GM12878 (cell line): ENCODE data around the gene WWC2. TPM values are rescaled to one million over a fixed set of nuclear protein-coding genes. Genes with fewer than 3 reads are reported as not detected.
A peak's percentile ranks its signal among the peaks of the same experiment; 100 is the strongest.

Experiments used
- ATAC-seq: fragments of 200-7000 bp; cut with Tn5 transposase; 3 replicates; pipeline ENCODE4 v1.9.1; 2020; ENCODE audit warnings: mild to moderate bottlenecking, moderate library complexity
- BruUV-seq: library from RNA; stranded (reverse); fragments of 400-500 nt; replicated peaks from 2 replicates; lab custom pipeline; 2021; lab: Mats Ljungman, UMichigan
- CTCF ChIA-PET: fragments of 300-600 bp; sonication (Branson Sonifier 250); formaldehyde crosslinking; extraction: SDS; loops from one replicate; lab custom pipeline; 2021; ENCODE audit warnings: inconsistent platforms; lab: Yijun Ruan, JAX
- POLR2A ChIA-PET: fragments of 350-600 bp; formaldehyde crosslinking; extraction: SDS; loops from one replicate; lab custom pipeline; 2021; ENCODE audit warnings: inconsistent platforms; lab: Charles Lee
- RAD21 ChIA-PET: fragments of 300-600 bp; sonication (Branson Sonifier 250); formaldehyde crosslinking; loops from one replicate; lab custom pipeline; 2023; ENCODE audit warnings: antibody characterized with exemption; ENCODE audit not compliant: unreplicated experiment; lab: Charles Lee
- SMC1A ChIA-PET: fragments of 300-600 bp; sonication (Branson Sonifier 250); formaldehyde crosslinking; loops from one replicate; lab custom pipeline; 2023; ENCODE audit not compliant: unreplicated experiment, uncharacterized antibody; lab: Charles Lee
- DNase-seq: peaks from one replicate; pipeline ENCODE4 v3.0.0-alpha.2; 2011; ENCODE audit warnings: low read depth, low spot score
- FAIRE-seq: peaks from 3 replicates; lab custom pipeline; 2011; peaks lifted over from hg19 to GRCh38; lab: Jason Lieb, UNC
- H2AFZ ChIP-seq: 2 replicates; pipeline ENCODE4 v1.6.0; 2011; ENCODE audit warnings: low read depth, low read length, control low read depth; ENCODE audit not compliant: control insufficient read depth
- H3K27ac ChIP-seq: 2 replicates; pipeline ENCODE4 v1.5.1; 2011; ENCODE audit warnings: control low read depth; ENCODE audit not compliant: control insufficient read depth, insufficient read depth
- H3K27me3 ChIP-seq, 2 experiments: replicated peaks in 1 of 2; 2 replicates each; pipeline versions ENCODE4 v1.6.0 to v1.6.1; 2011; ENCODE audit warnings: low read length in 1 of 2; ENCODE audit not compliant: control insufficient read depth in 2 of 2, insufficient read depth in 2 of 2
- H3K36me3 ChIP-seq, 2 experiments: 2 replicates each; pipeline ENCODE4 v1.5.1; 2011; ENCODE audit warnings: low read length in 1 of 2; ENCODE audit not compliant: control insufficient read depth in 2 of 2, insufficient read depth in 2 of 2
- H3K4me1 ChIP-seq: 2 replicates; pipeline ENCODE4 v1.6.1; 2011; ENCODE audit warnings: mild to moderate bottlenecking, low read length, moderate library complexity, mixed read lengths; ENCODE audit not compliant: control insufficient read depth, insufficient read depth
- H3K4me2 ChIP-seq: 2 replicates; pipeline ENCODE4 v1.6.0; 2011; ENCODE audit warnings: control low read depth; ENCODE audit not compliant: control insufficient read depth, insufficient read depth
- H3K4me3 ChIP-seq: fragments of 200-600 bp; sonication (generic); 2 replicates; pipeline ENCODE4 v1.5.1; 2016
- H3K79me2 ChIP-seq: 2 replicates; pipeline ENCODE4 v1.6.0; 2011; ENCODE audit warnings: low read length; ENCODE audit not compliant: control insufficient read depth, insufficient read depth
- H3K9ac ChIP-seq: 2 replicates; pipeline ENCODE4 v1.8.0; 2011; ENCODE audit warnings: low read length, control low read depth, mixed read lengths; ENCODE audit not compliant: control insufficient read depth, insufficient read depth
- H3K9me3 ChIP-seq: replicated peaks from 3 replicates; pipeline ENCODE4 v1.5.1; 2011; ENCODE audit warnings: mild to moderate bottlenecking, low read length; ENCODE audit not compliant: control insufficient read depth, insufficient read depth
- H4K20me1 ChIP-seq: 2 replicates; pipeline ENCODE4 v1.6.0; 2011; ENCODE audit not compliant: control insufficient read depth, insufficient read depth
- BHLHE40 ChIP-seq, 2 experiments: fragments of 450-650 bp in 1 of 2; IDR thresholded peaks; 2 replicates each; pipeline ENCODE4 v1.6.1; 2011 to 2017; ENCODE audit warnings: low read depth in 2 of 2, borderline replicate concordance in 1 of 2, improper control_type of control experiment in 1 of 2, low read length in 1 of 2, mild to moderate bottlenecking in 1 of 2
- CBX3 ChIP-seq: fragments of 200-600 bp; sonication (generic); IDR thresholded peaks from 2 replicates; pipeline ENCODE4 v1.6.1; 2016; ENCODE audit warnings: low read depth, borderline replicate concordance
- CHD1 ChIP-seq: IDR thresholded peaks from 2 replicates; pipeline ENCODE4 v1.6.1; 2012; ENCODE audit warnings: low read depth, low read length, improper control_type of control experiment
- DPF2 ChIP-seq: fragments of 450-650 bp; IDR thresholded peaks from 2 replicates; pipeline ENCODE4 v1.6.1; 2017; ENCODE audit warnings: mild to moderate bottlenecking
- GATAD2B ChIP-seq: fragments of 450-650 bp; conservative IDR thresholded peaks from 2 replicates; pipeline ENCODE4 v1.6.1; 2017; ENCODE audit warnings: low read depth, mild to moderate bottlenecking, moderate library complexity
- IKZF1 ChIP-seq: fragments of 450-650 bp; conservative IDR thresholded peaks from 2 replicates; pipeline ENCODE4 v1.6.1; 2017; ENCODE audit warnings: antibody characterized with exemption, mild to moderate bottlenecking
- KLF5 ChIP-seq: fragments of 450-650 bp; IDR thresholded peaks from 2 replicates; pipeline ENCODE4 v1.6.1; 2014; ENCODE audit warnings: mild to moderate bottlenecking; ENCODE audit not compliant: partially characterized antibody
- MAX ChIP-seq: IDR thresholded peaks from 2 replicates; pipeline ENCODE4 v1.6.1; 2012; ENCODE audit warnings: low read depth, low read length, improper control_type of control experiment
- MEF2B ChIP-seq: fragments of 450-650 bp; IDR thresholded peaks from 2 replicates; pipeline ENCODE4 v1.6.1; 2018; ENCODE audit warnings: mild to moderate bottlenecking, moderate library complexity; ENCODE audit not compliant: partially characterized antibody, poor library complexity, severe bottlenecking
- MTA2 ChIP-seq: fragments of 450-650 bp; IDR thresholded peaks from 2 replicates; pipeline ENCODE4 v1.6.1; 2016; ENCODE audit warnings: low read depth, mild to moderate bottlenecking, moderate library complexity
- NFXL1 ChIP-seq: fragments of 450-650 bp; IDR thresholded peaks from 2 replicates; pipeline ENCODE4 v1.6.1; 2017; ENCODE audit warnings: antibody characterized with exemption, mild to moderate bottlenecking, borderline replicate concordance
- NR2F1 ChIP-seq: fragments of 450-650 bp; conservative IDR thresholded peaks from 2 replicates; pipeline ENCODE4 v1.6.1; 2017; ENCODE audit warnings: mild to moderate bottlenecking
- PML ChIP-seq: IDR thresholded peaks from 2 replicates; pipeline ENCODE4 v1.6.1; 2012; ENCODE audit warnings: low read length, inconsistent platforms
- POLR2AphosphoS2 ChIP-seq: IDR thresholded peaks from 2 replicates; pipeline ENCODE4 v1.6.1; 2011; ENCODE audit warnings: low read depth, mild to moderate bottlenecking, low read length, improper control_type of control experiment, moderate library complexity
- POLR2AphosphoS5 ChIP-seq: IDR thresholded peaks from 2 replicates; pipeline ENCODE4 v1.6.1; 2011; ENCODE audit warnings: mild to moderate bottlenecking, low read length, inconsistent platforms
- RB1 ChIP-seq: fragments of 450-650 bp; formaldehyde crosslinking; IDR thresholded peaks from 2 replicates; pipeline ENCODE4 v1.6.1; 2017; ENCODE audit warnings: mild to moderate bottlenecking, borderline replicate concordance
- USF2 ChIP-seq: IDR thresholded peaks from 2 replicates; pipeline ENCODE4 v1.6.1; 2011; ENCODE audit warnings: low read depth, low read length, improper control_type of control experiment, borderline replicate concordance
- ZNF687 ChIP-seq: fragments of 450-650 bp; IDR thresholded peaks from 2 replicates; pipeline ENCODE4 v1.6.1; 2017; ENCODE audit warnings: mild to moderate bottlenecking, moderate library complexity
- WGBS: methylation state at CpG from one replicate; pipeline ENCODE4 v1.1.6; 2016; ENCODE audit warnings: low lambda C conversion rate; ENCODE audit not compliant: insufficient replicate concordance, insufficient coverage; ENCODE audit errors: missing lambda C conversion rate; 5-methylcytosine and 5-hydroxymethylcytosine counted together
- in situ Hi-C: fragments of 300-500 bp; cut with MboI; formaldehyde crosslinking; loops from 9 replicates; pipeline ENCODE4 v1.14.3; 2018; ENCODE audit warnings: mixed read lengths
- intact Hi-C: fragments of 100-400 bp; cut with micrococcal nuclease; formaldehyde crosslinking; loops from one replicate; pipeline ENCODE4 v1.14.2; 2022; ENCODE audit not compliant: unreplicated experiment
- polyA plus RNA-seq, 11 experiments: library from polyadenylated mRNA; depleted of rRNA in 4 of 11; unstranded in 6 of 11; stranded (reverse) in 5 of 11; fragments of >200 nt; fragmentation: Nextera tagmentation in 4 of 11; fragmentation: Illumina TruSeq in 1 of 11; extraction: Ambion mirVana in 4 of 11; extraction: Trizol in 1 of 11; gene quantifications; 1 replicate in 1 of 11; 2 replicates in 10 of 11; pipeline versions ENCODE4 v1.2.1 to v1.2.3, GENCODE V29; 2011 to 2016; ENCODE audit warnings: inconsistent platforms in 2 of 11, missing spikeins in 2 of 11, low read depth in 1 of 11
- total RNA-seq, 4 experiments: library from RNA; depleted of rRNA in 3 of 4; stranded (reverse); fragments of >200 nt in 3 of 4; fragmentation: Illumina TruSeq in 1 of 4; extraction: Trizol in 1 of 4; gene quantifications; 2 replicates each; pipeline versions ENCODE4 v1.2.1 to v1.2.3, GENCODE V29; 2013 to 2021

Gene WWC2
- total and polyA plus RNA-seq, 10 of the 15 experiments (the other 5 are each of a cell fraction or from before 2014, with no cell fraction given): 0.02 to 0.72 (median 0.06) TPM; not detected in 3

GRCh38 chr4:183297675-183298074, 198.6 kb downstream of the WWC2 start:
- Histone ChIP-seq H3K79me2 (no peaks in the 10 kb centered on the region), H3K27me3 (no peaks in the 10 kb centered on the region), H3K4me3 (no peak overlapping the region), H3K9me3 (no peaks in the 10 kb centered on the region), H3K27ac (no peak overlapping the region), H3K4me1 (no peaks in the 10 kb centered on the region), H3K9ac (no peak overlapping the region), H3K4me2 (no peak overlapping the region), H3K36me3 (no peaks in the 10 kb centered on the region), H4K20me1 (no peaks in the 10 kb centered on the region), H2AFZ (no peak overlapping the region)
- ChIA-PET POLR2A (interaction anchor here (0.6 to 0.7 kb wide), 4 partner anchors 10 to 1910 kb away, joined by 3 to 4 read pairs (median 3); no protein-coding TSS in a partner anchor), SMC1A (interaction anchor here (0.9 to 1.2 kb wide), 2 partner anchors 10 to 19 kb away, joined by 3 read pairs; no protein-coding TSS in a partner anchor), RAD21 (interaction anchor here (1.1 kb wide), 1 partner anchor 11 kb away, joined by 7 read pairs; no protein-coding TSS in a partner anchor), CTCF (no interaction called here)
- TF ChIP-seq KLF5: no peak
- peak; percentile 33; the same call in 1 of the 2 replicates for TF ChIP-seq IKZF1
- TF ChIP-seq CHD1: no peak
- no peak for TF ChIP-seq MAX
- peak; percentile 42; the same call in 1 of the 2 replicates for TF ChIP-seq DPF2
- TF ChIP-seq BHLHE40 (IDR thresholded peaks at IDR 0.05; ENCODE audit: borderline replicate concordance in 1 of 2, low read depth in 2 of 2, low read length in 1 of 2): peak in 1 of 2 experiments; percentile 34; a peak in 1 of 4 replicates
- no peak for TF ChIP-seq NFXL1
- 0 out of 2 replicates have a peak, but pooled peaks have one; percentile 32 for TF ChIP-seq GATAD2B
- TF ChIP-seq POLR2AphosphoS2: no peak
- peak; percentile 79 for TF ChIP-seq ZNF687
- TF ChIP-seq RB1: peak; percentile 32; the same call in 1 of the 2 replicates
- TF ChIP-seq POLR2AphosphoS5: no peak
- no peak for TF ChIP-seq USF2
- no peak for TF ChIP-seq CBX3
- TF ChIP-seq PML: no peak
- peak; percentile 58; the same call in 1 of the 2 replicates for TF ChIP-seq NR2F1
- no peak for TF ChIP-seq MTA2
- peak; percentile 94 for TF ChIP-seq MEF2B
- no TSS peak for BruUV-seq
- WGBS: 5% methylated on average over 3 of the region's 3 CpGs
- DNase-seq: no peak
- in situ Hi-C loops: no loop called here
- FAIRE-seq: no peak
- intact Hi-C loops: no loop called here
- ATAC-seq: peak; percentile 88
